ENCODE measurements around the gene MYH13.

DNA sequence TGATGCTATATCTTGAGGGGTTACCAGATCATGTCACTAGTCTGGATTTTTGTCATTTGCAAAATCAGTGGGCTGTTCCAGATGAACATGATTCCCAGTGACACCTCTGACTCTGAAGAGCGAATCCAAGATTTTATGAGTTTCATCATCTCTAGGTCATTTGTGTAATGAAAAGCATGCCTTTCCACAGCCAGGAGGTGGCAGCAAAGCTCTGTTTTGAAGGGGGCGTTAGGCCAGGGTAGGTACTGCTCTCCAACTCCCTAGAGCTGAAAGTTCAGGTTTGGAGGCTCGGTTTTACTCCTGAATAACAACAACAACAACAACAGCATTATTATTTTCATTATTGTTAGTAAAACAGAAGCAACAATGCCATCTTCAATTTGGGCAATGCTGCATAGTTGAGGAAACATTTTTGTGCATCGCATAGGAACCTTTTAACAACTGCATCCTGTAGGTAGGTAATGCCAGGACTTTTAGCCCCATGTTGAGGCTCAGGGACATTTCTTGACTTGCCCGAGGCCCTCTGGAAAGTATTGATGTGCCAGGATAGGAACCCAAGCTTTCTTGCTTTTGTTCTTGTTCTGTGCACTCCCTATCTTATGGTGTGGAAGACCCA lies 77.0 kb downstream of the MYH13 start:
- TF ChIP-seq POLR2A (IDR thresholded peaks at IDR 0.05; ENCODE audit: low read length): no peak
- TF ChIP-seq GATA1 (IDR thresholded peaks at IDR 0.05; ENCODE audit: low read depth, low read length): no peak

Measured in erythroblast (primary cell).